Fibroblast of the conjunctiva (primary cell): ENCODE data around the gene AAMDC.
"Not testable (repeated sequence)": the region's sequence is repeated elsewhere in the genome, so short reads cannot be mapped to it uniquely, and the experiment has no call there.

Experiments
- DNase-seq: peaks from one replicate; pipeline ENCODE4 v3.0.0-alpha.2; 2010; ENCODE audit warnings: low read depth

The AAMDC gene

DNA sequence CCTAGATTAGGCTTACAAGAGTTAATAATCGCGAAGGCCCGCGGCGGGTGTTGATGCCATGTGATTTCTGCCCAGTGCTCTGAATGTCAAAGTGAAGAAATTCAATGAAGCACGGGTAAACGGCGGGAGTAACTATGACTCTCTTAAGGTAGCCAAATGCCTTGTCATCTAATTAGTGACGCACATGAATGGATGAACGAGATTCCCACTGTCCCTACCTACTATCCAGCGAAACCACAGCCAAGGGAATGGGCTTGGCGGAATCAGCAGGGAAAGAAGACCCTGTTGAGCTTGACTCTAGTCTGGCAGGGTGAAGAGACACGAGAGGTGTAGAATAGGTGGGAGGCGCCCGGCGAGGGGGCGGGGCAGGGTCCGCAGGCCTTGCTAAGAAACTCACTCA, 65.5 kb downstream of the AAMDC start:
- DNase-seq, result no peak

DNA sequence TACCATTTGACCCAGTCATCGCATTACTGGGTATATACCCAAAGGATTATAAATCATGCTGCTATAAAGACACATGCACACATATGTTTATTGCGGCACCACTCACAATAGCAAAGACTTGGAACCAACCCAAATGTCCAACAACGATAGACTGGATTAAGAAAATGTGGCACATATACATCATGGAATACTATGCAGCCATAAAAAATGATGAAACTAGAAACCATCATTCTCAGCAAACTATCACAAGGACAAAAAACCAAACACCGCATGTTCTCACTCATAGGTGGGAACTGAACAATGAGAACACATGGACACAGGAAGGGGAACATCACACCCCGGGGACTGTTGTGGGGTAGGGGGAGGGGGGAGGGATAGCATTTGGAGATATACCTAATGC, 68.1 kb downstream of the AAMDC start:
- not testable (repeated sequence) for DNase-seq

DNA sequence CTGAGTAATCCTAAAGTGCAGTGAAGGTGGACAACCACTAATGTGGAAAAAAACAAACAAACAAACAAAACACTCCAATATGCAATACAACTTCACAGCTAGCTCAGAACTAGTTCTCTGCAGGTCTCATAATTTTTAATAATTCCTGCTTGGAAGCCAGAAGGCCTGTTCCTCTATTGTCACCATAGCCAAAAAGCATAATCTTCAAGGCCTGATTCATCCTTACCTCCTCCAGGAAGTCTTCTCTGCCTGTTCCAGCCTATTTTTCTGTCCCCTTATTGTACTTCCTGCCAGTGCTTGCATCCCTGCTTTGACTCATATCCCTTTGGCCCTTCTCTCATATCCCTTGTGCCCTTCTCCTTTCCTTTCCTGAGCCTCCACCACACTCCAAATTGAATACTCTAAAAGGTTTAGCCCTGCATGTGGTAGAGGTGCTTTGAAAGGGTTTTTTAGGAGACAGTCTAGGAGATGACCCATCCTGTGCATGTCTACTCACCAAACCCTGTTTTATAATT, 69.2 kb downstream of the AAMDC start:
- not testable (repeated sequence) for DNase-seq

DNA sequence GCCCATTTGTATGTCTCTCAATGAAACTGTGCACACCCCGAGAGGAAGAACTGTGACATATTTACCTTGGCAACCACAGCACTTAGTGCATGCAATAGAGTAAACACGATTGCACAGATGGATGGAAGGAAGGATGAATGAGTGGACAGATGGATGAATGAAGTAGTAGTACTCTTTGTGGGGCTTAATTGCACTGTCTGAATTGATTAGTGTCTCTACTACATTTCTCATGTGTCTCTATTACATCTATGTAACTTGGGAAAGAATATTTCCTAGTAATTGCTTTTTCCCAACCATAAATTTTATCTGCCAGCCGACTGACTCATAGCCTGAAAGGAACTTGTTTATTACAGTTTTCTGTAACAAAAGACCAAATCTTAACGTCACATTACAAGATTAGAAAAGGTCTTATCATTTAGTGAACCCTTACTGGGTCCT, 69.7 kb downstream of the AAMDC start:
- not testable (repeated sequence) for DNase-seq

DNA sequence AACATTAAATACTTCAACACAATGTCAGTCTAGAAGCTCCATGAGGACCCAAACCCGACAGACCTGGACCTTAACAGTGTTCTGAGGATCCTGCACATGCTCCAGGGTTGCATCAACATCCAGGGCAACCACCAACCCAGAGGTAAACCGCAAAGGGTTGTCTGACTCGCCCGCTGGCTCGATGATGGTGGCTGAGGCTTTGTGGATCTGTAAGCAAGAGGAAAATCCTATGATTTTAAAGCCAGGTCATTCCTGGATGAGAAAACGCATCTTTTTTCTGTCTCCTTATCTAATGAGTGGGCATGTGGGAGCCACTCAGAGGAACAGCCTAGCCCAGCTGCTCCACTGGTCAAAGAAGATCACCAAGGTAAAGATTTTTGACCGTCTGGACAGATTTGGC, 70.3 kb downstream of the AAMDC start:
- DNase-seq, result not testable (repeated sequence)

DNA sequence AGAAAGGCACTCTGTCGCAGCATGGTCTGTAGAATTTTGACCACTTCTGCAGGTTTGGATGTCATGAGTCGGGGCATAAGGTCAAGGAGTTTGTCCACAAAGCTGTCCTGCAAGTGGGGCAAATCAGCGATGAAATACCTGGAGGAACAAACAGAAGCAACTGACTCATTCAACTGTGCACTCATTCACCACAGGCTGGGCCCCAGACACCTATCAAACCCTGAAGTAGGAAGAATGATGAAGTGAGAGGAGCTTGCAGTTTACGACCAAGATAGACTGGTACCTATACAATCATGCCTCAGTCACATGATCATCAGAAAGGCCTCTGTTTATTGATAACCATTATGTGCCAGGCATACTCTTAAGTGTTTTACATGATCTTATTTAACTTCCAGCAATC, 70.8 kb downstream of the AAMDC start:
- DNase-seq, result not testable (repeated sequence)

DNA sequence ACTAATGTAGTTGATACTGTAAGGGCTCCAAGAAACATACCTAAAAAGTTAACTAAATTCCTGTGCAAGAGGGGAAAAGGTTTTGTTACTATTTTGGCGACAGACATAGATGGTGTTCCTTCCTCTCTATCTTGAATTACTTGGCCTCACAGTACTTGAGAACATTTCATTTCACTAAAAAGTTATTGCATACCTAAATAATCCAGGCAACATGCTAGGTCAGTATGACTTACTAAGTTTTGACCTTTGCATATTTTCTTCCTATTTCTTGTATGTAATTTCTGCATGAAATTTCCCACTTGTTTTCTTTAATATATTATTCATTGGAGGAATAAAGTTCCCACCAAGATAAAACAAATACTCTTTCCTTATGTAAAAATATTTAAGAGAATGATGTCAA, 74.0 kb downstream of the AAMDC start:
- DNase-seq, result not testable (repeated sequence)

DNA sequence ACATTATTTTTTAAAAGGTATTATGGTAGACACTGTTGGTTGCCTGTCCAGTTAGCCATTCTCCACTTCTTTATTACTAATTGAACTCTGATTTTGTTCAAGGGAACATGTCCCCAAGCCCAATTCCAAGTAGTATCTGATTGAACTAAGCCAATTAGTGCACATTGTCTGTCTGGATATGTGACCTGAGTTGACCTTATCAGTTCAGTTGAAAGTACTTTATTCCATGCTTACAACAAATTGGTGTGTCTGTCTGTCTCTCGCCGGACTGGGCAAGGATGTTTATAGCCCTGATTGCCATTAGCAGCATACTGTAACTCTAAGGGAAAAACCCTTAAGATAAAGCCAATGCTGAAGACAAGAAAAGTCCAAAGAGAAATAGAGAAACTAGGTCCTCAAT, 87.9 kb downstream of the AAMDC start:
- DNase-seq, result no peak

DNA sequence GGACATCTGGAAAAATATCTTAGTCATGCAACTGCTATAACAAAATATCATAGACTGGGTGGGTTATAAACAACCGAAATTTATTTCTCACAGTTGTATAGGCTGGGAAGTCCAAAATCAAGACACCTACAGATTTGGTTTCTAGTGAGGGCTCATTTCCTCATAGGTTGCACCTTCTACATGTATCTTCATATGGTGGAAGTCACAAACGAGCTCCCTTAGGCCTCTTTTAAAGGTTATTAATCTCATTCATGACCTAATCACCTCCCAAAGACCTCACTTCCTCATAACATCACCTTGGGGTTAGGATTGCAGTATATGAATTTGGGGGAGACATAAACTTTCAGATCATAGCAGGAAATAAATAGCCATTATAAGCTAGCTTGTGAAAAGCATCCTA, 88.3 kb downstream of the AAMDC start:
- DNase-seq, result no peak

DNA sequence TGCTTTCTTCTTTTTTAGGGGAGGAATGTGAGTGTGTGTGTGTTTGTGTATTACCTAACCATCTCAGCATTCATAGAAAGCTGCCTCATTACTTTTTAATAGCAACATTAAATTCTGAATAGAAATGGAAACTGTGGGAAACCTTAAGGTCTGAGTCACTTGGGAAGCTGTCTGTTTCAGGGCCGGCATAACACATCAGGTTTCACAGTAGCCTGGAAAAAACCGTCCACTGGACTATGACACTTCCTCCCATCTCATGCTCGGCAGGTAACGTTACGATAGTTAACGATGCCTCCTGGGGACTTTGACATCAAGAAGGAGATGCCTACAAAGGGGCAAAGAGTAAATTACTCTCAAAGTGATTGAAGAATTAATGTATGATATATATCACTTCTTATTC, 89.9 kb downstream of the AAMDC start:
- DNase-seq, result not testable (repeated sequence)

DNA sequence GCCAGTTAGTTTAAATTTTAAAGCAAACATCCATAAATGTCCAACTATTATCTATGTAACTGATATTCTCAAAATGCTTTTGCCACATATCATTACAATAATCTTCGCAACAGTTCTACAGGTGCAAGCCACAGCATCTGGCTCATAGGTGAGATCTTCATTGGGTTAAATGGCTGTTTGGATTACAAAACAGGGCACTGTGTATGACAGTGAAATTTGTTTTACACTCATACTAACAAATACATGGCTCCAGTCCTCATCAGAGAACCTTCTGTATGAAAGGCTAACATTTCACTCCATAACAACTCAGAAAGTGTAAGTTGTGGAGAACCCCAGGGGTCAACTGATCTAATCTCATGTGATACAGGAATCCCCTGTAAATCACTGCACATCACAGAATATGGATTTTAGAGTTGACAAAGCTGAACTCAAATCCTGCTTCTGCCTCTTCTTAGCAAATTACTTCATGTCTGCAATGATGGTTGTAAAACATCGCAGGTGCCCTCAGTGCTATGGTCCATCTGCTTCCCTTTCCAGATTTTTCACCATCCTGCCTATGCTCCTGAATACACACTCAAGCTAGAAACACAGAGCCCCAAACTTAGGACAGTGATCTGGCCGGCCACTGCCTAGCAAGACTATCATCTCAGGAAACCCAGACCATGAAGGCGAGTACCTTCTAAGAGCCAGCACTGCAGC, 92.8 kb downstream of the AAMDC start:
- not testable (repeated sequence) for DNase-seq

DNA sequence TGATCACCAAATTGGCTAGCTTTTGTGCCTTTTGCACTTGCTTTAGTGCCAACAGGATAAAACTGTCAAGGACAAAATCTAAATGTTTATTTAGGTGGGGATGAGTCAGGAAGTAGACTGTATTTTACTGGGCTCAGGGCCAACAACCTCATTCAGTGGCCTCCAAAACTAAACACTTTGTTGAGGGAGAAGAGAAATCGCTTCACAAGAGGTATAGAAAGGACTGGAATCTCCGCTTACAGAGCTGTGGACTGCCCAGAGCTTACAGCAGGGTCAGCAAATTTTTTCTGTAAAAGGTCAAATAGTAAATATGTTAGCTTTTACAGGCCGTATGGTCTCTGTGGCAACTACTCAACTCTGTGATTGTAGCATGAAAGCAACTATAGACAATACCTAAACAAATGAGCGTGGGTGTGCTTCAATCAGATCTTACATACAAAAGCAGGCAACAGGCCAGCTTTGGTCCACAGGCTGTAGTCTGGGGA, 93.4 kb downstream of the AAMDC start:
- peak; percentile 68 for DNase-seq

DNA sequence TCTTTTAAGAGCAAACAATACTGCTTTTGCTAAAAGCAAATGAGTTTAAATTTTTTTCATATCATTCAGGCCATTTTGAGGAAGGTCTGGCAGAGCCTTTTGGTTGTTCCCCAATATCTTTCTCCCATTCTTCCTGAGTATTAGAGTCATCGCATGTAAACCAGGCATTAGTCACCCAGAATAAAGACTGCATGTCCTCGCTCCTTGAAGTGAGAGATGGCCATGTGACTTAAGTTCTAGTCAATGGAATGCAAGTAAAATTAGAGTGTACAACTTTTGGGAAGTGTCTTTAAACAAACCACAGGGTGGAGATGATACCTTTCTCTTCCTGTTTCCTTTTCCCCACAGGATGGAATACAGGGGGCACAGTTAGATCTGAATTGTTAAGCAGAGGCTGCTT, 96.8 kb downstream of the AAMDC start:
- DNase-seq, result not testable (repeated sequence)
